ENCODE data around the gene SEPTIN3. TPM values are rescaled to one million over a fixed set of nuclear protein-coding genes. Genes with fewer than 3 reads are reported as not detected.

SEPTIN3 gene
- total RNA-seq, 3 donors from 2014 or later = 0.16 to 2.2 (median 1.6) TPM

DNA sequence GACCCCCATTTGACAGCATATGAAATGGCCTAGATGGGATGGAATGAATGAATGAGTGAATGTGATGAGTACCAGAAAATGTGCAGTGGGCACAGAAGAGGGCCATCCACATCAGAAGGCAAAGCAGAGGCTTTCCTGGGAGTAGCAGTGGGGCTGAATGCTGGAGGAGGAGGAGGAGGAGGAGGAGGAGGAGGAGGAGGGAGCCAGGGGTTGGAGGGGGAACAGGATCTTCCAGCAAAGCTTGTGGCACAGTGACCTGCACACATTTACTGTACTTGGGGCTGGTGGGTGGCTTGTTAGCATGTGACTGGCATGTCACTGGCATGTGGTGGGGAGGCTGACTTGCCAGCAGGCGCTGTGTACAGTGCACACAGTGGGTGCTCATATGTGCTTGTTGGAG is 9.5 kb downstream of the SEPTIN3 start:
- intact Hi-C loops (cut with DNase I; ENCODE audit: low total_unique reads) = no loop called here
- H3K4me3 ChIP-seq = no peak overlapping the region
- no peaks in the 10 kb centered on the region for H3K36me3 ChIP-seq
- H3K9me3 ChIP-seq = no peaks in the 10 kb centered on the region
- no peak for TF ChIP-seq POLR2A (IDR thresholded peaks at IDR 0.05)
- TF ChIP-seq, protein P1, sequence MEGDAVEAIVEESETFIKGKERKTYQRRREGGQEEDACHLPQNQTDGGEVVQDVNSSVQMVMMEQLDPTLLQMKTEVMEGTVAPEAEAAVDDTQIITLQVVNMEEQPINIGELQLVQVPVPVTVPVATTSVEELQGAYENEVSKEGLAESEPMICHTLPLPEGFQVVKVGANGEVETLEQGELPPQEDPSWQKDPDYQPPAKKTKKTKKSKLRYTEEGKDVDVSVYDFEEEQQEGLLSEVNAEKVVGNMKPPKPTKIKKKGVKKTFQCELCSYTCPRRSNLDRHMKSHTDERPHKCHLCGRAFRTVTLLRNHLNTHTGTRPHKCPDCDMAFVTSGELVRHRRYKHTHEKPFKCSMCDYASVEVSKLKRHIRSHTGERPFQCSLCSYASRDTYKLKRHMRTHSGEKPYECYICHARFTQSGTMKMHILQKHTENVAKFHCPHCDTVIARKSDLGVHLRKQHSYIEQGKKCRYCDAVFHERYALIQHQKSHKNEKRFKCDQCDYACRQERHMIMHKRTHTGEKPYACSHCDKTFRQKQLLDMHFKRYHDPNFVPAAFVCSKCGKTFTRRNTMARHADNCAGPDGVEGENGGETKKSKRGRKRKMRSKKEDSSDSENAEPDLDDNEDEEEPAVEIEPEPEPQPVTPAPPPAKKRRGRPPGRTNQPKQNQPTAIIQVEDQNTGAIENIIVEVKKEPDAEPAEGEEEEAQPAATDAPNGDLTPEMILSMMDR (IDR thresholded peaks at IDR 0.05) = no peak
- TF ChIP-seq POLR2AphosphoS5 (IDR thresholded peaks at IDR 0.05) = no peak
- no peak for DNase-seq (ENCODE audit: low spot score in 2 of 2)
- H3K27me3 ChIP-seq = peaks cover 0 to 4% of the 10 kb centered on the region in 2 donors
- no peak overlapping the region for H3K27ac ChIP-seq
- peaks cover 0 to 10% of the 10 kb centered on the region in 2 donors for H3K4me1 ChIP-seq

DNA sequence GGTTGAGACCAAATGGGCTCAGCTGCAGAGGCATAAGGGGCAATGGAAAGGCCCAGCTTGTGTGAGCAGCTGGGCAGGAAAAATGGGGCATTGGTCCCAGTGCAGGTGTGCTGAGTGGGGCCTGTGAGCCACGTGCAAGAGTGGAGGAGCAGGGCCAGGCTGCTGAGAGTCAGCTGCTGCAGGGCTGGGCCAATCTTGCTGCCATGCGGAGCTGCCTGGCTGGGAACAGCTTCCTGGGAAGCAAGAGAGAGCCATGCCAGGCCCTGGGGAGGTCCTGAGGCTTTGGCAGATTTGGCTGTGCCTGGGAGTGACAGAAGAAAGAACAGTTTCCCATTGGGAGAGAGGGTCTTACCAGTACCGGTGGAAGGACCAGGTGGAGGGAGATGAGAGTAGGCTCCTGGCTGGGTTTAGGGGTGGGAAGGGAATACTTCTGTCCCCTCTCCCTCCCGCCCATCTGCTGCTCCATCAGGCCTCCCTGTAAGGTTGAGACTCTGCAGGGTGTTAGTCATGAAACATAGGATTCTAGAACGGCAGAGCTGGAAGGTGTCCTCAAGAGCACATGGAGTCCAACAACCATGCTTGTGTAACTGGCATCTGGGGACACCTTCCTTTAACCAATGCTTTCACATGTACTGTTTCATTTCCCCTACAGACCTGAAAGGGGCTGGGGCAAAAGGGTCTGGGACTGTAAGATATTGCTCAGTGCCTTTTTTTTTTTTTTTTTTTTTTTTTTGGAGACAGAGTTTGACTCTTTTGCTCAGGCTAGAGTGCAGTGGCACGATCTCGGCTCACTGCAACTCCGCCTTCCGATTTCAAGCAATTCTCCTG is 10.4 kb downstream of the SEPTIN3 start:
- H3K27ac ChIP-seq = no peak overlapping the region
- intact Hi-C loops (cut with DNase I; ENCODE audit: low total_unique reads) = no loop called here
- no peak for DNase-seq (ENCODE audit: low spot score in 2 of 2)

DNA sequence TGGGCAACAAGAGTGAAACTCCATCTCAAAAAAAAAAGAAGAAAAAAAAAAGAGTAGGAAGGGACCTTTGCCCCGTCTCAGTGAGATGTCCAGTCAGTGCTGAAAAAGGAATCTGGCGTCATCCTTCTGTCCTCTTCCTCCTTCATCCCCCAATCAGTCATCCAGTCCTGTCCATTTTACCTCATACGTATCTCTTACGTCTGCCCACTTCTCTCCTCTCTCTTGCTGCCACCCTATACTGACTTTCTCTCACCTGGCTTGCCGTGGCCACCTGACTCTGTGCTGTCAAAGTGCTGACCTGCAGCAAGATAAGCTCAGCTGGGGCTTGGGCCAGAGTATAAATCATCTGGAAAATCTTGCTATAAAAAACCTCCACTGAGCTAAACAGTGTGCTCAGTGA is 13.6 kb downstream of the SEPTIN3 start:
- DNase-seq (ENCODE audit: low spot score in 2 of 2) = no peak
- TF ChIP-seq POLR2AphosphoS5 (IDR thresholded peaks at IDR 0.05) = no peak
- TF ChIP-seq, protein P1 (IDR thresholded peaks at IDR 0.05) = no peak
- no peak for TF ChIP-seq POLR2A (IDR thresholded peaks at IDR 0.05)
- no peaks in the 10 kb centered on the region for H3K27me3 ChIP-seq
- H3K4me1 ChIP-seq = peaks cover 0 to 4% of the 10 kb centered on the region in 2 donors
- H3K27ac ChIP-seq = peak overlapping the region in 1 of 2 donors; percentile 56
- no peaks in the 10 kb centered on the region for H3K36me3 ChIP-seq
- no peaks in the 10 kb centered on the region for H3K9me3 ChIP-seq
- intact Hi-C loops (cut with DNase I; ENCODE audit: low total_unique reads) = no loop called here
- no peak overlapping the region for H3K4me3 ChIP-seq

More for the DNA sequence above, 10.4 kb downstream of the SEPTIN3 start:
- H3K9me3 ChIP-seq = no peaks in the 10 kb centered on the region
- H3K27me3 ChIP-seq = peaks cover 0 to 4% of the 10 kb centered on the region in 2 donors
- H3K4me1 ChIP-seq = peaks cover 0 to 10% of the 10 kb centered on the region in 2 donors
- no peak overlapping the region for H3K4me3 ChIP-seq
- no peaks in the 10 kb centered on the region for H3K36me3 ChIP-seq
- TF ChIP-seq, protein P1 (IDR thresholded peaks at IDR 0.05) = no peak
- no peak for TF ChIP-seq POLR2AphosphoS5 (IDR thresholded peaks at IDR 0.05)
- TF ChIP-seq POLR2A (IDR thresholded peaks at IDR 0.05) = no peak

DNA sequence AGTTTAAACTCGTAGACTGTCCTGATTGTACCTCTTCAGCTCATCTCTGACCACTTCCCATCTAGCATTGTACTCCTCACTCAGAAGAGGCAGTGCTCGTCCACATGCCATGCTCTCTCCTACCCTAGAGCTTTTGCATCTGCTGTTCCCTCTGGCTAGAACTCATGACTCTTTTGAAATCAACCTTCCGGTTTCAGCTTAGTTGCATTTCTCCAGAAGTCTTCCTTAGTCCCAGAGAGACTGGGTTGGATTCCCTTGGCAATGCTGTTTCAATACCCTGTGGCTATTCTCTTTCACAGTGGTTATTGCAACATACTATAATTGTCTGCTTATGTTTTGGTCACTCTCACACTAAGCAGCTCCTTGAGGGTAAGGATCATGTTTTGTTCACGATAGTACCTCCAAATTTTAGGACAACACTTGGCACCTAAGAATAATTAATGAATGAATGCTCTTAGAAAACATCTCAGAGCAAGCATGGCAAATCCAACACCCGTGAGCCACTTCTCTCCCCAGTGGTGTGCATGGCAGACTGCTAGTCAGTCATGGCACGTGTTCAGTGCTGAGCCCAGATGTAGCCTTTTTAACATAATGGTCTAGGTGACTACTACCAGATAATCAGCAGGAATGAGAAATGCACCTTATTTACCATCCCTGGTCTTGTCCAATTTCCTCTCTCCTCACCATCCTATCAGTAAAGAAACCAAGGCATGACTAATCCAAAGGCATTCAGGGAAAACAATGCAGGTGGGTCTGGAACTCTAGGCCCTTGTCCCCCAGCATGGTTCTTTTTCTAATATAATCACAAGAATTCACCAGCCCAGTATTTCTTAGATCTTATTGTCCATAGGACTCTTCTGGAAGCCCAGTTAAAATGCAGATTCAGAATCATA is 14.5 kb downstream of the SEPTIN3 start:
- no peaks in the 10 kb centered on the region for H3K36me3 ChIP-seq
- peak overlapping the region in 1 of 2 donors; percentile 56 for H3K27ac ChIP-seq
- no peak overlapping the region for H3K4me3 ChIP-seq
- intact Hi-C loops (cut with DNase I; ENCODE audit: low total_unique reads) = no loop called here
- no peaks in the 10 kb centered on the region for H3K27me3 ChIP-seq
- DNase-seq (ENCODE audit: low spot score in 2 of 2) = no peak
- peaks cover 0 to 4% of the 10 kb centered on the region in 2 donors for H3K4me1 ChIP-seq
- no peak for TF ChIP-seq POLR2AphosphoS5 (IDR thresholded peaks at IDR 0.05)
- no peaks in the 10 kb centered on the region for H3K9me3 ChIP-seq

DNA sequence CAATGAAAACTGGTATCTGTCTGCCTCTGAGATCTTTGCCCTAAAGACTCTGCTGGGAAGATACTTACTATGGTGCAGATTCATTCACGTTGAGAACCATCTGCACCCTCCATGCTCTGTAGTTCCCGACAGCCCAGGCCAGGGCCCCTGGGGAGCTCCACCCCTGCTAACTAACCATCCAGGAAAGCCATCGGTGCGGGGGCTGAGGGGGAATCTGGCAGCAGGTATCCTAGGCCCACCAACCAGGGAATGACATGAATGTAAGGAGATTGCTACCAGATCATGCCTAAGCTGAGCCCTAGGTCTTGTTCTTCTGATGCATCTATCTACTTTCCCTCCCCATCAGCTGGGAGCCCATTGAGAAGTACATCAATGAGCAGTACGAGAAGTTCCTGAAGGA is 18.0 kb downstream of the SEPTIN3 start:
- DNase-seq (ENCODE audit: low spot score in 2 of 2) = no peak
- Histone ChIP-seq H3K36me3 (no peaks in the 10 kb centered on the region), H3K4me3 (no peak overlapping the region), H3K9me3 (no peaks in the 10 kb centered on the region), H3K27ac (no peak overlapping the region), H3K27me3 (no peaks in the 10 kb centered on the region), H3K4me1 (peaks cover 0 to 4% of the 10 kb centered on the region in 2 donors)
- TF ChIP-seq, protein P1 (IDR thresholded peaks at IDR 0.05) = no peak
- TF ChIP-seq POLR2A (IDR thresholded peaks at IDR 0.05) (no peak), POLR2AphosphoS5 (IDR thresholded peaks at IDR 0.05) (no peak)
- intact Hi-C loops (cut with DNase I; ENCODE audit: low total_unique reads) = no loop called here
